ENCODE results near the gene SLC15A3. TPM values are rescaled to one million over a fixed set of nuclear protein-coding genes. Genes with fewer than 3 reads are reported as not detected.
A peak's percentile ranks its signal among the peaks of the same experiment; 100 is the strongest.

SLC15A3 gene
- total RNA-seq, 1 donor from 2014 or later, result 0.62 TPM

- peaks cover 6% of the 10 kb centered on the region for H3K9me3 Mint-ChIP-seq (ENCODE audit: low read depth)
- H3K27ac Mint-ChIP-seq (ENCODE audit: unreplicated experiment), result no peak overlapping the region
- no peak overlapping the region for H3K4me3 Mint-ChIP-seq (ENCODE audit: unreplicated experiment)
- peaks cover 3% of the 10 kb centered on the region for H3K36me3 Mint-ChIP-seq (ENCODE audit: low read depth)
- DNase-seq (ENCODE audit: low spot score), result no peak
- TF ChIP-seq, protein P1, sequence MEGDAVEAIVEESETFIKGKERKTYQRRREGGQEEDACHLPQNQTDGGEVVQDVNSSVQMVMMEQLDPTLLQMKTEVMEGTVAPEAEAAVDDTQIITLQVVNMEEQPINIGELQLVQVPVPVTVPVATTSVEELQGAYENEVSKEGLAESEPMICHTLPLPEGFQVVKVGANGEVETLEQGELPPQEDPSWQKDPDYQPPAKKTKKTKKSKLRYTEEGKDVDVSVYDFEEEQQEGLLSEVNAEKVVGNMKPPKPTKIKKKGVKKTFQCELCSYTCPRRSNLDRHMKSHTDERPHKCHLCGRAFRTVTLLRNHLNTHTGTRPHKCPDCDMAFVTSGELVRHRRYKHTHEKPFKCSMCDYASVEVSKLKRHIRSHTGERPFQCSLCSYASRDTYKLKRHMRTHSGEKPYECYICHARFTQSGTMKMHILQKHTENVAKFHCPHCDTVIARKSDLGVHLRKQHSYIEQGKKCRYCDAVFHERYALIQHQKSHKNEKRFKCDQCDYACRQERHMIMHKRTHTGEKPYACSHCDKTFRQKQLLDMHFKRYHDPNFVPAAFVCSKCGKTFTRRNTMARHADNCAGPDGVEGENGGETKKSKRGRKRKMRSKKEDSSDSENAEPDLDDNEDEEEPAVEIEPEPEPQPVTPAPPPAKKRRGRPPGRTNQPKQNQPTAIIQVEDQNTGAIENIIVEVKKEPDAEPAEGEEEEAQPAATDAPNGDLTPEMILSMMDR (IDR thresholded peaks at IDR 0.05), result peak; percentile 82
- H3K4me1 Mint-ChIP-seq (ENCODE audit: low read depth), result no peaks in the 10 kb centered on the region
- H3K27me3 Mint-ChIP-seq (ENCODE audit: low read depth), result peaks cover 11% of the 10 kb centered on the region
Observed at GRCh38 chr11:60970369-60970774, 18.4 kb upstream of the SLC15A3 start.

GRCh38 chr11:60968223-60968622 lies 16.2 kb upstream of the SLC15A3 start:
- Mint-ChIP-seq H3K4me1 (ENCODE audit: low read depth) (no peaks in the 10 kb centered on the region), H3K27ac (ENCODE audit: unreplicated experiment) (no peak overlapping the region), H3K4me3 (ENCODE audit: unreplicated experiment) (no peak overlapping the region), H3K27me3 (ENCODE audit: low read depth) (peaks cover 11% of the 10 kb centered on the region), H3K36me3 (ENCODE audit: low read depth) (peaks cover 3% of the 10 kb centered on the region), H3K9me3 (ENCODE audit: low read depth) (peaks cover 6% of the 10 kb centered on the region)
- TF ChIP-seq, protein P1 (IDR thresholded peaks at IDR 0.05), result peak; percentile 20
- no peak for DNase-seq (ENCODE audit: low spot score)

DNA sequence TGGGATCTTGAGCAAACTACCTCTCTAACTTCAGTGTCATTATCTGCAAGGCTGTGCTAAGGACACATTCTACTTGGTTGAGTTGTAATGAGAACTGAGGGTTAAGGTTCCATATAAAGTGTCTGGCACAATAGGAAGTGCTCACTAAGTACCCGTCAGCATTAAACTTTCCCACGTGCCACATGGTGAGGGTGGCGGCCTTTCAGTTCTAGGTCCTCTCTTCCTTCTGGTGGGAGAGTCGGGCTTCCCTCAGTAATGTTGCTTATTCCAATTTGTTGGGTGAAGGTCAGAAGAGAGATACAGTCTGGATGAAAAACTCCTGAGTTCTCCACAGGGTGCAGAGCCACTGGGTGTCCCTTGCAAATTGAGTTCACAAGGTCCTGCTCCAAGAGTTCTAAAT lies 14.9 kb upstream of the SLC15A3 start:
- no peak for DNase-seq (ENCODE audit: low spot score)
- Mint-ChIP-seq H3K4me3 (ENCODE audit: unreplicated experiment) (no peak overlapping the region), H3K9me3 (ENCODE audit: low read depth) (peaks cover 6% of the 10 kb centered on the region), H3K4me1 (ENCODE audit: low read depth) (no peaks in the 10 kb centered on the region), H3K27ac (ENCODE audit: unreplicated experiment) (no peak overlapping the region), H3K36me3 (ENCODE audit: low read depth) (peaks cover 3% of the 10 kb centered on the region), H3K27me3 (ENCODE audit: low read depth) (peaks cover 11% of the 10 kb centered on the region)
- TF ChIP-seq, protein P1 (IDR thresholded peaks at IDR 0.05), result no peak

DNA sequence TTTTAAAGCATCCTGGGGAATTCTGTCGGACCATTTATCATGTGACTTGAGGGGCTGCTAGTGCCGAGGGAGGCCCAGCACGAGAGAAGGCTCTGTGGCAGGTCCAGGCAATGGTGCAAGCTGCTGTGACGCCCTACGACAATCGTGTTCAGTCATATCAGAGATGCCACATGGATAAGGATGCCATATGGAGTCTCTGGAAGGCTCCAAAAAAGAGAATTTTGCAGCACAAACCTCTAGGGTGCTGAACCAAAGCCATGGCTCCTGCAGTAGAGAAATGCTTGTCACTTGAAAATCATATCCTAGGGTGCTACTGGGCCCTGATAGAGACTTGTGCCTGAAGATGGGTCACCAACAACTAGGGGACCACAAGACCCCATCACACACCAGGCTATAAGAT lies 12.8 kb upstream of the SLC15A3 start:
- H3K4me3 Mint-ChIP-seq (ENCODE audit: unreplicated experiment), result no peak overlapping the region
- H3K27ac Mint-ChIP-seq (ENCODE audit: unreplicated experiment), result no peak overlapping the region
- DNase-seq (ENCODE audit: low spot score), result no peak
- H3K27me3 Mint-ChIP-seq (ENCODE audit: low read depth), result peaks cover 12% of the 10 kb centered on the region
- H3K4me1 Mint-ChIP-seq (ENCODE audit: low read depth), result no peaks in the 10 kb centered on the region
- peaks cover 10% of the 10 kb centered on the region for H3K9me3 Mint-ChIP-seq (ENCODE audit: low read depth)
- TF ChIP-seq, protein P1 (IDR thresholded peaks at IDR 0.05), result no peak
- peaks cover 3% of the 10 kb centered on the region for H3K36me3 Mint-ChIP-seq (ENCODE audit: low read depth)

DNA sequence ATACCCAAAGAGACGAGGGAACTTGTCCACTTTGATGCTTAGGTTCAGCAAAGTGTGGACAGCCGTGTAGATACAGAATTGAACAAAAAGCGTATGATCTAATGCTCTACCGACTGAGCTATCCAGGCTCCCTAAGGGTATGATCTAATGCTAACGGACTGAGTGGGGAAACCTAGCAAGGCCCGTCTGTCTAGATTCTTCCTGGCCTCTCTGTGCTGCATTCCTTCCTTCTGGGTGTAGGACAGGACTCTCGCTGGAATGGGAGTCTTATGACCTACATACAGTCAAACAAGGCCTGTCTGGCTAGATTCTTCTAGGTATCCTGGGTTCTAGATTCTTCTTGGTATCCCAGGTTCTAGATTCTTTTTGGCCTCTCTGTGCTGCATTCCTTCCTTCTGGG lies 8.4 kb upstream of the SLC15A3 start:
- no peaks in the 10 kb centered on the region for H3K36me3 Mint-ChIP-seq (ENCODE audit: low read depth)
- H3K4me1 Mint-ChIP-seq (ENCODE audit: low read depth), result peaks cover 7% of the 10 kb centered on the region
- no peak overlapping the region for H3K27ac Mint-ChIP-seq (ENCODE audit: unreplicated experiment)
- no peak overlapping the region for H3K4me3 Mint-ChIP-seq (ENCODE audit: unreplicated experiment)
- H3K27me3 Mint-ChIP-seq (ENCODE audit: low read depth), result peaks cover 9% of the 10 kb centered on the region
- no peak for DNase-seq (ENCODE audit: low spot score)
- TF ChIP-seq, protein P1 (IDR thresholded peaks at IDR 0.05), result no peak
- peaks cover 5% of the 10 kb centered on the region for H3K9me3 Mint-ChIP-seq (ENCODE audit: low read depth)
